Measurements from ENCODE around the gene COL6A3. TPM values are rescaled to one million over a fixed set of nuclear protein-coding genes. Genes with fewer than 3 reads are reported as not detected.
A peak's percentile ranks its signal among the peaks of the same experiment; 100 is the strongest.

Gene COL6A3
- total RNA-seq, 1 experiment from 2014 or later = 1.2 TPM

DNA sequence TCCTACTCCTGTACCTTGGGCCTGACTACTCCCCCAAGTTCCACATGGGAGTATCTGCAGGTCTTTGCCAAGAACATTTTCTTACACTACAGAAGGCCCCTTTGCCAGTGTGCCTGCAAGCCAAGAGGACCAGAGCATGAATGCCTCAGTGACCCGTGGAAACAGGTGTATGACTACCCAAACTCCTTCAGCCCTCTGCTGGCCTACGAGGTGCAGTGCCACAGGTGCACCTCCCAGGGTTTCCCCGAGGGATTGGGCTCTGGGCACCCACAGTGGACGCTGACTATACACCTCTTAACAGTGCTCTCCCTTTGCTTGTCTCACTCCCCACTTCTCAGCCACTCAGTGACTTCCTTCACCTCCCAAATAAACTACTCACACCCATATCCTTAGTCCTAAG is 91.4 kb downstream of the COL6A3 start:
- ChIA-PET POLR2A (no interaction called here), RAD21 (ENCODE audit: low non-redundant PET in 1 of 2, low total read pairs in 2 of 2, uncharacterized antibody in 2 of 2, unreplicated experiment in 2 of 2) (no interaction called here), CTCF (interaction anchor here (1.0 to 1.2 kb wide), 2 partner anchors 11 to 88 kb away, joined by 3 to 5 read pairs; no protein-coding TSS in a partner anchor)
- BruUV-seq (replicated peaks) = no TSS peak
- Histone ChIP-seq H3K27ac (ENCODE audit: low read depth, low read length) (no peak overlapping the region), H3K9me2 (ENCODE audit: insufficient read depth) (no peaks in the 10 kb centered on the region), H3K4me3 (replicated peaks in 1 of 2; ENCODE audit: low read depth in 1 of 2, low read length in 2 of 2) (no peak overlapping the region), H3K4me1 (ENCODE audit: control insufficient read depth in 1 of 2, insufficient read depth in 2 of 2, low read length in 2 of 2) (no peaks in the 10 kb centered on the region), H3K9ac (ENCODE audit: low read length) (no peak overlapping the region), H3K4me2 (ENCODE audit: low read length) (peak overlapping the region; percentile 23), H4K20me1 (ENCODE audit: insufficient read depth) (no peaks in the 10 kb centered on the region), H2AFZ (ENCODE audit: low read depth, low read length, poor library complexity, severe bottlenecking) (peak overlapping the region; percentile 20), H3K36me3 (ENCODE audit: control insufficient read depth in 1 of 2, insufficient read depth in 2 of 2, low read length in 2 of 2) (no peaks in the 10 kb centered on the region), H3K79me2 (ENCODE audit: insufficient read depth, low read length) (no peaks in the 10 kb centered on the region), H3K27me3 (ENCODE audit: insufficient read depth, low read length) (peaks cover 6% of the 10 kb centered on the region; the same call in 1 of the 2 replicates), H3K9me3 (ENCODE audit: control insufficient read depth in 1 of 2, insufficient read depth in 1 of 2, low read depth in 1 of 2, low read length in 2 of 2) (no peaks in the 10 kb centered on the region)
- TF ChIP-seq, protein P1, sequence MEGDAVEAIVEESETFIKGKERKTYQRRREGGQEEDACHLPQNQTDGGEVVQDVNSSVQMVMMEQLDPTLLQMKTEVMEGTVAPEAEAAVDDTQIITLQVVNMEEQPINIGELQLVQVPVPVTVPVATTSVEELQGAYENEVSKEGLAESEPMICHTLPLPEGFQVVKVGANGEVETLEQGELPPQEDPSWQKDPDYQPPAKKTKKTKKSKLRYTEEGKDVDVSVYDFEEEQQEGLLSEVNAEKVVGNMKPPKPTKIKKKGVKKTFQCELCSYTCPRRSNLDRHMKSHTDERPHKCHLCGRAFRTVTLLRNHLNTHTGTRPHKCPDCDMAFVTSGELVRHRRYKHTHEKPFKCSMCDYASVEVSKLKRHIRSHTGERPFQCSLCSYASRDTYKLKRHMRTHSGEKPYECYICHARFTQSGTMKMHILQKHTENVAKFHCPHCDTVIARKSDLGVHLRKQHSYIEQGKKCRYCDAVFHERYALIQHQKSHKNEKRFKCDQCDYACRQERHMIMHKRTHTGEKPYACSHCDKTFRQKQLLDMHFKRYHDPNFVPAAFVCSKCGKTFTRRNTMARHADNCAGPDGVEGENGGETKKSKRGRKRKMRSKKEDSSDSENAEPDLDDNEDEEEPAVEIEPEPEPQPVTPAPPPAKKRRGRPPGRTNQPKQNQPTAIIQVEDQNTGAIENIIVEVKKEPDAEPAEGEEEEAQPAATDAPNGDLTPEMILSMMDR (IDR thresholded peaks at IDR 0.05 in 2 of 3, conservative IDR thresholded peaks at IDR 0.05 in 1 of 3; ENCODE audit: borderline replicate concordance in 1 of 3, insufficient read depth in 1 of 3, low read depth in 2 of 3, low read length in 2 of 3) = peak; percentile 76 to 81 (median 81)
- TF ChIP-seq ELF1 (IDR thresholded peaks at IDR 0.05; ENCODE audit: borderline replicate concordance, low read depth) = no peak
- TF ChIP-seq RAD21 (IDR thresholded peaks at IDR 0.05; ENCODE audit: low read depth) = peak; percentile 88
- intact Hi-C loops (cut with micrococcal nuclease) = loop anchor here (1.0 kb wide), 1 partner anchor 157 kb away; no protein-coding TSS in a partner anchor
- DNase-seq (ENCODE audit: low read depth, low spot score) (peak; percentile 37), ATAC-seq (peak; percentile 100)

DNA sequence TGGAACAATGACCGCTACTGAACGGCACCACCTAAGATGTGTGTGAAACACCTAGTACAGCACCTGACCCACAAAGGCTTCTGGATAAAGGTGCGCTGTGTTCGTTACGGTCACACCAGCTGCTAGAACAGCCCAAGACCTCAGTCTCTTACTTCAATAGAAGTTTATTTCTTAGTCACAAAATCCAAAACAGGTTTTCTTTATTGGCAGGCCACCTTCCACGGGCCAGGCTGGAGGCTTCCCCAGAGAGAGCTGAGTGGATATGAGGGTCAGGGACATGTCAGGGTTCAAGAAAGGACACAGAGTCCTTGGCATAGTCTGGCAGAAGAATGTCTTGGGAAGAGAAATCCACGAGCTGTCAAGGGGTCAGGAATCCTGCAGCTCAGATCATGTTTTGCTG is 92.2 kb downstream of the COL6A3 start:
- no peak for ATAC-seq
- DNase-seq (ENCODE audit: low read depth, low spot score) = no peak
- TF ChIP-seq EGR1 (IDR thresholded peaks at IDR 0.05; ENCODE audit: low read depth) = no peak
- TF ChIP-seq YY1 (IDR thresholded peaks at IDR 0.05; ENCODE audit: extremely low read depth, insufficient replicate concordance, low read depth, low read length) = no peak
- TF ChIP-seq, protein P2, sequence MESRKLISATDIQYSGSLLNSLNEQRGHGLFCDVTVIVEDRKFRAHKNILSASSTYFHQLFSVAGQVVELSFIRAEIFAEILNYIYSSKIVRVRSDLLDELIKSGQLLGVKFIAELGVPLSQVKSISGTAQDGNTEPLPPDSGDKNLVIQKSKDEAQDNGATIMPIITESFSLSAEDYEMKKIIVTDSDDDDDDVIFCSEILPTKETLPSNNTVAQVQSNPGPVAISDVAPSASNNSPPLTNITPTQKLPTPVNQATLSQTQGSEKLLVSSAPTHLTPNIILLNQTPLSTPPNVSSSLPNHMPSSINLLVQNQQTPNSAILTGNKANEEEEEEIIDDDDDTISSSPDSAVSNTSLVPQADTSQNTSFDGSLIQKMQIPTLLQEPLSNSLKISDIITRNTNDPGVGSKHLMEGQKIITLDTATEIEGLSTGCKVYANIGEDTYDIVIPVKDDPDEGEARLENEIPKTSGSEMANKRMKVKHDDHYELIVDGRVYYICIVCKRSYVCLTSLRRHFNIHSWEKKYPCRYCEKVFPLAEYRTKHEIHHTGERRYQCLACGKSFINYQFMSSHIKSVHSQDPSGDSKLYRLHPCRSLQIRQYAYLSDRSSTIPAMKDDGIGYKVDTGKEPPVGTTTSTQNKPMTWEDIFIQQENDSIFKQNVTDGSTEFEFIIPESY (IDR thresholded peaks at IDR 0.05; ENCODE audit: extremely low read depth, insufficient replicate concordance, low read length) = no peak
- TF ChIP-seq, protein P3, sequence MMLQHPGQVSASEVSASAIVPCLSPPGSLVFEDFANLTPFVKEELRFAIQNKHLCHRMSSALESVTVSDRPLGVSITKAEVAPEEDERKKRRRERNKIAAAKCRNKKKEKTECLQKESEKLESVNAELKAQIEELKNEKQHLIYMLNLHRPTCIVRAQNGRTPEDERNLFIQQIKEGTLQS (IDR thresholded peaks at IDR 0.05) = no peak
- TF ChIP-seq CBX3 (IDR thresholded peaks at IDR 0.05; ENCODE audit: low read depth) = no peak
- TF ChIP-seq TCF7L2 (IDR thresholded peaks at IDR 0.05; ENCODE audit: borderline replicate concordance, extremely low read depth, insufficient read depth, insufficient read length) = no peak
- no peak for TF ChIP-seq JUND (IDR thresholded peaks at IDR 0.05)
- TF ChIP-seq EZH2 (IDR thresholded peaks at IDR 0.05) = no peak
- TF ChIP-seq, protein P1 (IDR thresholded peaks at IDR 0.05 in 2 of 3, conservative IDR thresholded peaks at IDR 0.05 in 1 of 3; ENCODE audit: borderline replicate concordance in 1 of 3, insufficient read depth in 1 of 3, low read depth in 2 of 3, low read length in 2 of 3) = no peak
- H3K9ac ChIP-seq (ENCODE audit: low read length) = no peak overlapping the region
- H3K9me2 ChIP-seq (ENCODE audit: insufficient read depth) = no peaks in the 10 kb centered on the region
- H2AFZ ChIP-seq (ENCODE audit: low read depth, low read length, poor library complexity, severe bottlenecking) = no peak overlapping the region
- no peak overlapping the region for H3K4me2 ChIP-seq (ENCODE audit: low read length)
- ChIA-PET CTCF (interaction anchor here (0.7 to 1.2 kb wide), 3 partner anchors 10 to 156 kb away, joined by 3 to 5 read pairs (median 5); no protein-coding TSS in a partner anchor), POLR2A (no interaction called here), RAD21 (ENCODE audit: low non-redundant PET in 1 of 2, low total read pairs in 2 of 2, uncharacterized antibody in 2 of 2, unreplicated experiment in 2 of 2) (no interaction called here)
- H4K20me1 ChIP-seq (ENCODE audit: insufficient read depth) = no peaks in the 10 kb centered on the region
- H3K4me3 ChIP-seq (replicated peaks in 1 of 2; ENCODE audit: low read depth in 1 of 2, low read length in 2 of 2) = no peak overlapping the region
- H3K36me3 ChIP-seq (ENCODE audit: control insufficient read depth in 1 of 2, insufficient read depth in 2 of 2, low read length in 2 of 2) = no peaks in the 10 kb centered on the region
- H3K27ac ChIP-seq (ENCODE audit: low read depth, low read length) = no peak overlapping the region
- no TSS peak for BruUV-seq (replicated peaks)
- H3K79me2 ChIP-seq (ENCODE audit: insufficient read depth, low read length) = no peaks in the 10 kb centered on the region
- no peaks in the 10 kb centered on the region for H3K9me3 ChIP-seq (ENCODE audit: control insufficient read depth in 1 of 2, insufficient read depth in 1 of 2, low read depth in 1 of 2, low read length in 2 of 2)
- no peaks in the 10 kb centered on the region; the same call in 1 of the 2 replicates for H3K27me3 ChIP-seq (ENCODE audit: insufficient read depth, low read length)
- no peaks in the 10 kb centered on the region for H3K4me1 ChIP-seq (ENCODE audit: control insufficient read depth in 1 of 2, insufficient read depth in 2 of 2, low read length in 2 of 2)
- intact Hi-C loops (cut with micrococcal nuclease) = loop anchor here (1.0 kb wide), 1 partner anchor 156 kb away; no protein-coding TSS in a partner anchor
